H9 (cell line): ENCODE measurements around the gene THOC7. TPM values are rescaled to one million over a fixed set of nuclear protein-coding genes. Genes with fewer than 3 reads are reported as not detected.

Source experiments
- DNase-seq: peaks from one replicate; pipeline ENCODE4 v3.0.0-alpha.2; 2017
- H2AFZ ChIP-seq: one replicate; pipeline ENCODE4 v1.6.1; 2013; ENCODE audit warnings: mild to moderate bottlenecking, low read length, control low read depth, moderate library complexity
- H2AK5ac ChIP-seq: 2 replicates; pipeline ENCODE4 v1.6.1; 2013; ENCODE audit warnings: low read length, control low read depth, mixed read lengths; ENCODE audit not compliant: insufficient read length
- H2BK120ac ChIP-seq: one replicate; pipeline ENCODE4 v1.6.1; 2013; ENCODE audit warnings: low read depth, mild to moderate bottlenecking, low read length, control low read depth, inconsistent platforms; ENCODE audit not compliant: poor library complexity, severe bottlenecking
- H2BK12ac ChIP-seq: 2 replicates; pipeline ENCODE4 v1.6.1; 2013; ENCODE audit warnings: low read length, control low read depth, mixed read lengths, low read depth; ENCODE audit not compliant: insufficient read length
- H2BK15ac ChIP-seq: 2 replicates; pipeline ENCODE4 v1.6.1; 2013; ENCODE audit warnings: low read depth, low read length, control low read depth
- H2BK20ac ChIP-seq: one replicate; pipeline ENCODE4 v1.6.1; 2013; ENCODE audit warnings: low read depth, mild to moderate bottlenecking, low read length, control low read depth, inconsistent platforms; ENCODE audit not compliant: poor library complexity, severe bottlenecking
- H2BK5ac ChIP-seq: 2 replicates; pipeline ENCODE4 v1.6.1; 2013; ENCODE audit warnings: low read length, control low read depth, mixed read lengths; ENCODE audit not compliant: insufficient read length
- H3K14ac ChIP-seq: 2 replicates; pipeline ENCODE4 v1.6.1; 2013; ENCODE audit warnings: low read length, control low read depth; ENCODE audit not compliant: insufficient read depth
- H3K18ac ChIP-seq: 2 replicates; pipeline ENCODE4 v1.6.1; 2013; ENCODE audit warnings: low read depth, mild to moderate bottlenecking, mixed read lengths, low read length, control low read depth; ENCODE audit not compliant: insufficient read length
- H3K23ac ChIP-seq: 2 replicates; pipeline ENCODE4 v1.6.1; 2013; ENCODE audit warnings: low read length, control low read depth, mixed read lengths, low read depth; ENCODE audit not compliant: insufficient read length
- H3K23me2 ChIP-seq: 2 replicates; pipeline ENCODE4 v1.6.1; 2013; ENCODE audit warnings: low read depth, mild to moderate bottlenecking, mixed read lengths, low read length, control low read depth; ENCODE audit not compliant: insufficient read length, poor library complexity, severe bottlenecking
- H3K27ac ChIP-seq: 2 replicates; pipeline ENCODE4 v1.5.1; 2013; ENCODE audit warnings: low read length, control low read depth, mixed read lengths, low read depth; ENCODE audit not compliant: insufficient read length
- H3K27me3 ChIP-seq: 2 replicates; pipeline ENCODE4 v1.6.1; 2013; ENCODE audit warnings: low read length, control low read depth, inconsistent platforms; ENCODE audit not compliant: insufficient read depth
- H3K4ac ChIP-seq: 2 replicates; pipeline ENCODE4 v1.6.1; 2013; ENCODE audit warnings: low read depth, mild to moderate bottlenecking, control low read depth, inconsistent platforms, low read length, moderate library complexity
- H3K4me1 ChIP-seq: 2 replicates; pipeline ENCODE4 v1.6.1; 2013; ENCODE audit warnings: low read length, control low read depth, inconsistent platforms; ENCODE audit not compliant: insufficient read depth
- H3K4me2 ChIP-seq: 2 replicates; pipeline ENCODE4 v1.6.1; 2013; ENCODE audit warnings: low read length, control low read depth, mixed read lengths; ENCODE audit not compliant: insufficient read length, insufficient read depth
- H3K56ac ChIP-seq: 2 replicates; pipeline ENCODE4 v1.6.1; 2013; ENCODE audit warnings: low read depth, mild to moderate bottlenecking, mixed read lengths, low read length, control low read depth; ENCODE audit not compliant: insufficient read length
- H3K79me1 ChIP-seq: 2 replicates; pipeline ENCODE4 v1.6.1; 2013; ENCODE audit warnings: low read depth, mild to moderate bottlenecking, moderate library complexity, low read length, control low read depth, inconsistent platforms; ENCODE audit not compliant: insufficient read depth, poor library complexity, severe bottlenecking
- H3K79me2 ChIP-seq: 2 replicates; pipeline ENCODE4 v1.6.1; 2013; ENCODE audit warnings: low read length, control low read depth, inconsistent platforms; ENCODE audit not compliant: insufficient read depth
- H3K9ac ChIP-seq: 2 replicates; pipeline ENCODE4 v1.6.1; 2013; ENCODE audit warnings: low read length, control low read depth, mixed read lengths; ENCODE audit not compliant: insufficient read length; ENCODE audit errors: extremely low read depth
- H3K9me3 ChIP-seq: one replicate; pipeline ENCODE4 v1.6.1; 2013; ENCODE audit warnings: low read depth, low read length, inconsistent platforms; ENCODE audit not compliant: control insufficient read depth
- H3T11ph ChIP-seq: one replicate; pipeline ENCODE4 v1.6.1; 2013; ENCODE audit warnings: mild to moderate bottlenecking, low read length, control low read depth, inconsistent platforms
- H4K20me1 ChIP-seq: one replicate; pipeline ENCODE4 v1.6.1; 2013; ENCODE audit not compliant: control insufficient read depth, insufficient read length, insufficient read depth
- H4K5ac ChIP-seq: 2 replicates; pipeline ENCODE4 v1.6.1; 2013; ENCODE audit warnings: low read depth, mild to moderate bottlenecking, mixed read lengths, low read length, control low read depth; ENCODE audit not compliant: insufficient read length
- H4K8ac ChIP-seq: replicated peaks from 2 replicates; pipeline ENCODE4 v1.6.1; 2013; ENCODE audit warnings: low read length, control low read depth, mixed read lengths, low read depth; ENCODE audit not compliant: insufficient read length
- H4K91ac ChIP-seq: 2 replicates; pipeline ENCODE4 v1.6.1; 2013; ENCODE audit warnings: low read depth, mild to moderate bottlenecking, moderate library complexity, mixed read lengths, low read length, control low read depth; ENCODE audit not compliant: insufficient read length
- H3K27ac Mint-ChIP-seq, 3 experiments: 2 replicates in 2 of 3; 3 replicates in 1 of 3; pipeline ENCODE4 v1.8.0; 2020 to 2021; ENCODE audit warnings: mixed read lengths in 3 of 3, mild to moderate bottlenecking in 1 of 3, moderate library complexity in 1 of 3
- H3K27me3 Mint-ChIP-seq: 2 replicates; pipeline ENCODE4 v1.8.0; 2021; ENCODE audit warnings: low read depth, mild to moderate bottlenecking, moderate library complexity, mixed read lengths
- H3K36me3 Mint-ChIP-seq, 3 experiments: 2 replicates in 2 of 3; 3 replicates in 1 of 3; pipeline ENCODE4 v1.8.0; 2020 to 2021; ENCODE audit warnings: low read depth in 3 of 3, mixed read lengths in 3 of 3; ENCODE audit not compliant: insufficient read depth in 1 of 3
- H3K4me1 Mint-ChIP-seq, 2 experiments: 2 replicates each; pipeline ENCODE4 v1.8.0; 2020; ENCODE audit warnings: mixed read lengths in 2 of 2
- H3K4me3 Mint-ChIP-seq, 2 experiments: 2 replicates in 1 of 2; 3 replicates in 1 of 2; pipeline ENCODE4 v1.8.0; 2020 to 2021; ENCODE audit warnings: mild to moderate bottlenecking in 2 of 2, mixed read lengths in 2 of 2, moderate library complexity in 1 of 2
- H3K9me3 Mint-ChIP-seq, 2 experiments: 2 replicates in 1 of 2; 3 replicates in 1 of 2; pipeline ENCODE4 v1.8.0; 2020; ENCODE audit warnings: mild to moderate bottlenecking in 2 of 2, mixed read lengths in 2 of 2, moderate library complexity in 1 of 2
- CTCF ChIP-seq: fragments of 200-600 bp; sonication (generic); conservative IDR thresholded peaks from 3 replicates; pipeline ENCODE4 v1.8.0; 2021; ENCODE audit warnings: antibody characterized with exemption, mild to moderate bottlenecking
- WGBS: extraction: QIAGEN DNeasy Blood & Tissue Kit; methylation state at CpG from one replicate; pipeline ENCODE4 v1.1.7; 2013; ENCODE audit warnings: missing lambda C conversion rate, low lambda C conversion rate, mixed read lengths; ENCODE audit not compliant: insufficient read length; ENCODE audit errors: extremely low coverage; 5-methylcytosine and 5-hydroxymethylcytosine counted together
- total RNA-seq: library from RNA; stranded (reverse); gene quantifications from 2 replicates; pipeline ENCODE4 v1.2.1, GENCODE V29; 2021

The THOC7 gene
- total RNA-seq, 1 experiment from 2014 or later = 63.3 TPM

- no peak overlapping the region for H3K9ac ChIP-seq
- H3K14ac ChIP-seq = no peak overlapping the region
- Mint-ChIP-seq H3K27ac (no peak overlapping the region), H3K27me3 (peaks cover 18% of the 10 kb centered on the region), H3K9me3 (peaks cover 0 to 5% of the 10 kb centered on the region in 2 experiments; a peak in 1 of 5 replicates), H3K4me1 (peaks cover under 1 to 5% of the 10 kb centered on the region in 2 experiments), H3K4me3 (no peak overlapping the region), H3K36me3 (0 out of 7 replicates have a peak, but pooled peaks cover 0 to 5% (median 0%) of the 10 kb centered on the region in 3 experiments)
- H2BK12ac ChIP-seq = no peak overlapping the region
- no peak overlapping the region for H3K56ac ChIP-seq
- TF ChIP-seq CTCF = no peak
- no peak overlapping the region for H2BK15ac ChIP-seq
- no peaks in the 10 kb centered on the region for H3K79me2 ChIP-seq
- H3K4me1 ChIP-seq = no peaks in the 10 kb centered on the region
- no peak overlapping the region for H4K8ac ChIP-seq
- H3K27ac ChIP-seq = no peak overlapping the region
- no peak overlapping the region for H3K18ac ChIP-seq
- no peak overlapping the region for H4K5ac ChIP-seq
- H2AFZ ChIP-seq = no peak overlapping the region
- H3K4ac ChIP-seq = no peak overlapping the region
- H4K20me1 ChIP-seq = no peaks in the 10 kb centered on the region
- no peak overlapping the region for H2BK20ac ChIP-seq
- H3K23me2 ChIP-seq = no peaks in the 10 kb centered on the region
- H4K91ac ChIP-seq = no peak overlapping the region
- H2BK120ac ChIP-seq = no peak overlapping the region
- H3T11ph ChIP-seq = no peak overlapping the region
- H3K9me3 ChIP-seq = no peaks in the 10 kb centered on the region
- H3K27me3 ChIP-seq = no peaks in the 10 kb centered on the region
- no peak overlapping the region for H3K23ac ChIP-seq
- H3K4me2 ChIP-seq = no peak overlapping the region
- DNase-seq = no peak
- H2BK5ac ChIP-seq = no peak overlapping the region
- H3K79me1 ChIP-seq = no peaks in the 10 kb centered on the region
- H2AK5ac ChIP-seq = no peak overlapping the region
- no CpG with 5 or more reads among the region's 3 CpGs for WGBS
These were observed 55.0 kb downstream of the THOC7 start for GRCh38 chr3:63808633-63809032.
